HL-60/S4 treated with retinoic acid at 250 ng/mL for 4 days and 3 days (cell line): ENCODE results near the gene FAM222A.

Experiments used
- in situ Hi-C: fragments of 300-500 bp; cut with MboI; formaldehyde crosslinking; loops from 2 replicates; pipeline ENCODE4 v1.7.0; 2022; ENCODE audit warnings: low sequenced_read_pairs

FAM222A gene

DNA sequence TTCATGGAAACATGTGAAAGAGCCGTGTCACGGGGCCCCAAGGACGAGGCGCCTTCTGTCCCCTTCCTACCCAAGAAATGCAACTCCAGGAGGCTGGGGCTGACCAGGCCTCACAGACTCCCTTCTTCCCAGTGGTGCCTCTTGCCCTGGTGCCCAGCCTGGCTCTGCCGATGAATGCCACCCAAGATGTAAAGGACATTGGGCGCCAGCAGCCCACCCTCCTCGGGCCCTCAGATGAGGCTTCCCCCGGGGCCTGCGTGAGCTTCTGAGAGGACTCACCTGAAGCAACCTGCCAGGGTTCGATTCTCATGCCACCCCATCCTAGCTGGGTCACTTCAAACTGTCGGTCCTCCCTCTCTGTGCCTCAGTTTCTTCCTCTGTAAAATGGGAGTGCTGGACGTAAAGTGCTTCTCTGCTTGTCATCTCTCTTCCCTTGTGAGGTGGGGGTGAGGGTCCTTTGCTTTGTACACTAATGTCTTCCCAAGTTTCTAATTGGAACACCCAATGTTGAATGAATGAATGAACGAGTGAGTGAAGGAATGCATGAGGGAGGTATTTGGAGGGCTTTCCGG lies 10.8 kb downstream of the FAM222A start:
- in situ Hi-C loops: no loop called here

- in situ Hi-C loops: no loop called here
These were observed 11.9 kb downstream of the FAM222A start for GRCh38 chr12:109725321-109726105.

GRCh38 chr12:109726106-109726497 lies 12.5 kb downstream of the FAM222A start:
- in situ Hi-C loops: no loop called here

- in situ Hi-C loops: no loop called here
These were observed 12.9 kb downstream of the FAM222A start for GRCh38 chr12:109726511-109727038.

GRCh38 chr12:109727039-109727723 lies 13.6 kb downstream of the FAM222A start:
- in situ Hi-C loops: no loop called here

DNA sequence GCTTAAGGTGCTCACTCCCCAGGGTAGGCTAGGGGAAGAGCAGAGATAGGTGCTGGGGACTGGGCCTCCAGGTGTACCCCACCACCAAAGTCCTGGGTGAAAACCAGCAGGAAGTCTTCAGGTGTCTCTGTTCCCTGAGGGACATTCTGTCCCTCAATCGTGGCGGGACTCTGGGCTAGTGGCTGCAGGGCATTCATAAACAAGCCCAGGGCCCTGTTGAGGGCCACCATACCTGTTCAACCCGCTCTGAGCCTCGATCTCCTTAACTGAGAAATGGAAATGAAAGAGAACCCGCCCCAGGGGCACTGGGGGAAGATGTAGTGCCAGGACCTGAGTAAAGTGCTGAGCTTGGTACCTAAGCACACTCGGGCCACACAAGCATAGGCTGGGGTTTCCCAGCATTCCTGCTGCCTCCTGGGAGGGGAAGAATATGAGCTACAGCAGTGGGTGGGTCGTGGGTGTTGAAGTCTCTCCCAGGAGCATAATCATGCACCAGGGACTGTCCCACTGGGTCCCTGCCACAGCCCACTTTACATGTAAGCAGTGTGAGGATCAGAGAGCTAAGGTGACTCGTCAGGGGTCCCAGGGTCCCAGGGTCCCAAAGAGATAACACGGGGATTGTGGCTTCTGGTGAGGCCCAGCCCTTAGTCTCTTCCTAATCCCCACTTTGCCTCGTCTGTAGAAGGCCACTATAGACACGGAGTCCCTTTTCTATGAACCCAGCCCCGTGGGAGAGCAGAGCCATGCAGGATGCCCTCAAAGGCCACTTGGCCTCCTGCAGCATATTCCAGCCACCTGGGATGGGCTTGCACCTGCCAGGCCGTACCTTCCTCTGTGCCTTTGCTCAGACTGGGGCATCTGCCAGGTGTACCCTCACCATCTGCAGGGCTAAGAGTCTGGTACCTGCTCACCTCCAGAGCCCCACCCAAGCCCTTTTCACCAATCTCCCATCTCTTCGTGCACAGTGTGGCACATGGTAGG lies 14.4 kb downstream of the FAM222A start:
- in situ Hi-C loops: no loop called here

DNA sequence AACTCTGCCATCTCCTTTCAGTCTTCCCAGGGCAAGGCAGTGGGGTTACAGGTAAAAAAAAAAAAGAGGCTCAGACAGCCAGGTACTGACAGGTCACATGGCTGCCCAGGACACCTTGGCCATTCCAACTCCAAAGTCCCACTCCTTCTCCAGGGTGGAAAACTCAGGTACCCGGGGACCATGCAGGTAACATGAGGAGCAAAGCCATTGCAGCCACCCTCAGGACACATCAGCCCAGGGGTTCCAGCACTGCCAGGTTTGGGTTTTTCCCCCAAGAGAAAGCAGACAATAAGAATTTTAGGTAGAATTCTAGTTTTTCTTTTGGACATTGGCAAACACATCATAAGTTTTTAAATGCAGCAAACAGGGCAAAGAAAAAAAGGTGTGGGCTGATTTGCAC lies 15.3 kb downstream of the FAM222A start:
- in situ Hi-C loops: no loop called here

DNA sequence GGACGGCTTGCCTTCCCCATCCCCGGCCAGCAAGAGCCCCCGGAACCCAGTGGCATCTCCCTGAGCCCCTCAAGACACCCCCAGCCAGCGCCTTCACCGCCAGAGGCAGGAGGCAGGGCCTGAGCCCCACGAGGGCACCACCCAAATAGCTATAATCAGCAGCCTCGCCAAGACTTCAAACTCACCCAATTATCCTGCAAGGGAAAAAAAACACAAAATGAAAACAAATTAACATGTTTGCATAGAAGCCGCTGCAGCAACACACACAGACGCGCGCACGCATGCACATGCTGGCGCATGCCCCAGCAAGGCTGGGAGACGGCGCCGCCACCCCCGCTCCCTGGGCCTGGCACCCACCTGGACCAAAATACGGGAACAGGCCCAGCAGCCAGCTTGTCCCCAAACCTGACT lies 15.8 kb downstream of the FAM222A start:
- in situ Hi-C loops: no loop called here

GRCh38 chr12:109729801-109730200 lies 16.2 kb downstream of the FAM222A start:
- in situ Hi-C loops: no loop called here

GRCh38 chr12:109730306-109731145 lies 16.9 kb downstream of the FAM222A start:
- in situ Hi-C loops: no loop called here

GRCh38 chr12:109731231-109731731 lies 17.7 kb downstream of the FAM222A start:
- in situ Hi-C loops: no loop called here

DNA sequence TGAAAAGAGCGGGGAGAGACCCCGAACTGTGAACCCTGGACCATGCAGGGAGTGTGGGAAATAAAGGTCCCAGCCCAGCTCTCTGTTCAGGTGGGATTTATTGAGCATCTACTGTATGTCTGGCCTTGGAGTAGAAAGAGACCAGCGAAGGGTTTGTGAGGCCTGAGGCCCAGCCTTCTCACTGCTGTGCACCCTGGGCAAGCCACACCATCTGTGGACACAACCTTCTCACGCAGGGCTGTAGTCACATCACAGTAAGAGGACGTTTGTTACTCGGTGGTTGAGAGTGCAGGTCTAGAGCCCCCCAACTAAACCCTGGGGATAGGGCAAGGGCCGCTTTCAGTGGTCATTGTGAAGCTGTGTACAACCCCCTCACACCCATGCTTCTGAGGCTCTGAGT lies 18.2 kb downstream of the FAM222A start:
- in situ Hi-C loops: no loop called here

- in situ Hi-C loops: no loop called here
These were observed 19.0 kb downstream of the FAM222A start for GRCh38 chr12:109732321-109733305.

- in situ Hi-C loops: no loop called here
These were observed 20.8 kb downstream of the FAM222A start for GRCh38 chr12:109734219-109735000.

- in situ Hi-C loops: no loop called here
These were observed 21.5 kb downstream of the FAM222A start for GRCh38 chr12:109735051-109735521.

DNA sequence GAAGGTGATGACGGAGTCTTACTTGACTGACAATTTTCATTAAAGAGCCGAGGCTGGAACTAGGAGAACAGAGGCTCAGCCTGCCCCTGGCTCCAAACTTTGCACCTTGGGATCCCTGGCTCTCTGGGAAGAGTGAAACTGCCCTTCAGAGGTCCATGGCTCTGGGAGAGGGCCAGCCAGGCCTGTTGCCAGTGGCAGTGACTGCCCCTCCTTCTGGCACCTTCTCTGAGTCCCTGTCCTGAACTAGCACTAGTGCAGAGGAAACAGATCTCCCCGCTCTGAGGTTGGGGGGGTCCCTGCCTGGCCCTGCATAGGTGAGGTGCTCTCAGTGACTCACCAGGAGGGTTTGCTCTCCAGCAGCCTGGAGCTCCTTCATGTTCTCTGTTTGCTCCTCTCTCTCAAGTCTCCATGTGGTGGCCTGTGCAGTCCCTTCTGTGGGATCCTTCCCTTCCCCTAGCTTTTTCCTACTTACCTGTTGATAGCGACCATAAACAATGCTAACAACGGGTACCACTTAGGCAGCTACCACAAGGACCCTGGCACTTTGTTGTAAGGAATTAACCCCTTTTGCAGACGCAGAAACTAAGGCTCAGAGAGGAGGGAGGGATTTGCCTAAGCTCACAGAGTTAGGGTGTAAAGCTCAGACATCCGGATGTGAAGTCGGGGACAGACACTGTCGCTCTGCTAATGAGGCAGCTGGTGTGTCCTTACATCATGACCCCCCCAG lies 22.4 kb downstream of the FAM222A start:
- in situ Hi-C loops: no loop called here
